ENCODE results near the gene TTC27. TPM values are rescaled to one million over a fixed set of nuclear protein-coding genes. Genes with fewer than 3 reads are reported as not detected.
"Not testable (repeated sequence)": the region's sequence is repeated elsewhere in the genome, so short reads cannot be mapped to it uniquely, and the experiment has no call there.

The TTC27 gene
- total and polyA plus RNA-seq, 8 donors, result 9.9 to 26.9 (median 22.5) TPM

DNA sequence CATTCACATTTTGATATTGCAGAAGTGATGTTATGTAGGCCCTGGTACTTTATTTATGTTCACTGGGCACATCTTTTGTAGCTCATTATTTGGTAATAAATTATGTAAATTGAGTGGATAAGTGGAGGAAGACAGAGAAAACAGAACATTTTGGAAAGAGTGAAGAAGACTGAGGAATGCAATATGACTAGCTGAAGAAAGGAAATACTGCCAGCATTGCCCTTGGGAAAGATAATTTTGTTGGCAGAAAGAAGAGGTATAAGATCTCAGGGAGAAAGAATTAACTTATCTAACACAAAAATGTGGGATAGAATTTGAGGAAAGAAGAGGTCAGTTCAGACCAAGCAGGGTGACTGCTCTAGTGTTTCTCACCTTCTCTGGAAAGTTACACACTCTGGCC is 118.8 kb downstream of the TTC27 start:
- H3K4me1 ChIP-seq, result no peaks in the 10 kb centered on the region
- H3K27me3 ChIP-seq, result no peaks in the 10 kb centered on the region
- H3K36me3 ChIP-seq, result peaks cover 0 to 13% of the 10 kb centered on the region in 2 donors
- TF ChIP-seq CTCF (IDR thresholded peaks at IDR 0.05), result no peak
- intact Hi-C loops (cut with DNase I), result no loop called here
- H3K27ac ChIP-seq, result no peak overlapping the region
- H3K9me3 ChIP-seq, result no peaks in the 10 kb centered on the region
- H3K4me3 ChIP-seq, result no peak overlapping the region
- no peak for ATAC-seq
- DNase-seq, result no peak

DNA sequence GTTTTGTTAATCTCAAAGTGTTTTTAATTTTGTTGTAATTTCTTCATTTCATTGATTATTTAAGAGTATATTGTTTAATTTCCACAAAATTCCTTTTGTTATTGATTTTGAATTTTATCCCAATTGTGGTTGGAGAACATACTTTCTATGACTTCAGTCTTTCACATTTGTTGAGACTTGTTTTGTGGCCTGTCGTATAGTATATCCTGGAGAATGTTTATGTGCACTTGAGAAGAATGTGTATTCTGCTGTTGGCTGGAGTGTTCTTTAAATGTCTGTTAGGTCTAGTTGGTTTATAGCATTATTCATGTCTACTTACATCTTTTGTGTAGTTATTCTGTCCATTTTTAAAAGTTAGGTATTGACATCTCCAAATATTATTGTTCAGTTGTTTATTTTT is 120.3 kb downstream of the TTC27 start:
- H3K9me3 ChIP-seq, result no peaks in the 10 kb centered on the region
- ATAC-seq (no peak), DNase-seq (no peak)
- peaks cover 0 to 13% of the 10 kb centered on the region in 2 donors for H3K36me3 ChIP-seq
- H3K27ac ChIP-seq, result no peak overlapping the region
- intact Hi-C loops (cut with DNase I), result no loop called here
- no peaks in the 10 kb centered on the region for H3K4me1 ChIP-seq
- H3K27me3 ChIP-seq, result no peaks in the 10 kb centered on the region
- H3K4me3 ChIP-seq, result no peak overlapping the region
- no peak for TF ChIP-seq CTCF (IDR thresholded peaks at IDR 0.05)

- H3K4me3 ChIP-seq, result no peak overlapping the region
- H3K9me3 ChIP-seq, result no peaks in the 10 kb centered on the region
- H3K27me3 ChIP-seq, result no peaks in the 10 kb centered on the region
- ATAC-seq (no peak), DNase-seq (no peak)
- H3K27ac ChIP-seq, result no peak overlapping the region
- TF ChIP-seq CTCF (IDR thresholded peaks at IDR 0.05), result no peak
- H3K4me1 ChIP-seq, result peaks cover 0 to 3% of the 10 kb centered on the region in 2 donors
- intact Hi-C loops (cut with DNase I), result no loop called here
- peaks cover 0 to 13% of the 10 kb centered on the region in 2 donors for H3K36me3 ChIP-seq
These were observed 123.0 kb downstream of the TTC27 start for GRCh38 chr2:32750880-32751279.

- ATAC-seq (no peak), DNase-seq (no peak)
- Histone ChIP-seq H3K27me3 (no peaks in the 10 kb centered on the region), H3K4me3 (no peak overlapping the region), H3K27ac (no peak overlapping the region), H3K9me3 (no peaks in the 10 kb centered on the region), H3K36me3 (peaks cover 0 to 13% of the 10 kb centered on the region in 2 donors), H3K4me1 (peaks cover 0 to 5% of the 10 kb centered on the region in 2 donors)
- intact Hi-C loops (cut with DNase I), result no loop called here
- TF ChIP-seq CTCF (IDR thresholded peaks at IDR 0.05), result no peak
These were observed 124.4 kb downstream of the TTC27 start for GRCh38 chr2:32752205-32752604.

GRCh38 chr2:32752952-32753351 is 125.1 kb downstream of the TTC27 start:
- no peak for TF ChIP-seq CTCF (IDR thresholded peaks at IDR 0.05)
- no peak overlapping the region for H3K4me3 ChIP-seq
- no peak overlapping the region for H3K27ac ChIP-seq
- H3K36me3 ChIP-seq, result peaks cover 0 to 13% of the 10 kb centered on the region in 2 donors
- intact Hi-C loops (cut with DNase I), result no loop called here
- H3K27me3 ChIP-seq, result no peaks in the 10 kb centered on the region
- H3K4me1 ChIP-seq, result peaks cover 0 to 5% of the 10 kb centered on the region in 2 donors
- H3K9me3 ChIP-seq, result no peaks in the 10 kb centered on the region
- ATAC-seq, result no peak
- no peak for DNase-seq

DNA sequence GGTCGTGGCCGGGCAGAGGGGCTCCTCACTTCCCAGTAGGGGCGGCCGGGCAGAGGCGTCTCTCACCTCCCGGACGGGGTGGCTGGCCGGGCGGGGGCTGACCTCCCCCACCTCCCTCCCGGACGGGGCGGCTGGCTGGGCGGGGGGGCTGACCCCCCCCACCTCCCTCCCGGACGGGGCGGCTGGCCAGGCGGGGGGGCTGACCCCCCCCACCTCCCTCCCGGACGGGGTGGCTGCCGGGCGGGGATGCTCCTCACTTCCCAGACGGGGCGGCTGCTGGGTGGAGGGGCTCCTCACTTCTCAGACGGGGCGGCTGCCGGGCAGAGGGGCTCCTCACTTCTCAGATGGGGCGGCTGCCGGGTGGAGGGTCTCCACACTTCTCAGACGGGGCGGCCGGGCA is 126.8 kb downstream of the TTC27 start:
- H3K36me3 ChIP-seq; H3K4me3 ChIP-seq; H3K9me3 ChIP-seq; H3K27ac ChIP-seq; intact Hi-C loops (cut with DNase I); H3K4me1 ChIP-seq; H3K27me3 ChIP-seq; ATAC-seq; DNase-seq: not testable (repeated sequence)

Data from left lung (tissue), 10 donors.